Fibroblast of peridontal ligament (primary cell): ENCODE data around the gene ALG1L2.
"Not testable (repeated sequence)": the region's sequence is repeated elsewhere in the genome, so short reads cannot be mapped to it uniquely, and the experiment has no call there.

Experiments
- DNase-seq: peaks from one replicate; pipeline ENCODE4 v3.0.0-alpha.2; 2010; ENCODE audit errors: extremely low read depth

The ALG1L2 gene

GRCh38 chr3:130122891-130123775 is 41.5 kb downstream of the ALG1L2 start:
- DNase-seq = not testable (repeated sequence)

DNA sequence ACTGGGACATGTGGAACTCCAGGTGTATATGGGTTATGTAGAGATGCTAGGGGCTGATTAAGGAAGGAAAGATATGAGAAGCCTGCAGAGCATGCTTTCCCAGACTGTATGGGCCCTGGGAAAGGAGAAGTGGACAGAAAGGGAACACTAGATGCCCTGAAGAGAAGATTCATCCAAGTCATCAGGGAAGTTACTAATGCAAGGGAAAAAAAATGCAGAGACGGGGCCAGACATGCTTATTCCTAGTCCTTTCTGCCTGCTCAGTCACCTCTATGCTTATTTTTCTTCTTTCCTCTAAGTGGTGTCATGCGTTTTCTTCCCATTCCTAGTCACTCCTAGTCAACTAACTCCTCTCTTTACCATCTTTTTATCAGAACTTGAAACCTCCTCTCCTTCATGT is 43.8 kb downstream of the ALG1L2 start:
- DNase-seq = not testable (repeated sequence)

DNA sequence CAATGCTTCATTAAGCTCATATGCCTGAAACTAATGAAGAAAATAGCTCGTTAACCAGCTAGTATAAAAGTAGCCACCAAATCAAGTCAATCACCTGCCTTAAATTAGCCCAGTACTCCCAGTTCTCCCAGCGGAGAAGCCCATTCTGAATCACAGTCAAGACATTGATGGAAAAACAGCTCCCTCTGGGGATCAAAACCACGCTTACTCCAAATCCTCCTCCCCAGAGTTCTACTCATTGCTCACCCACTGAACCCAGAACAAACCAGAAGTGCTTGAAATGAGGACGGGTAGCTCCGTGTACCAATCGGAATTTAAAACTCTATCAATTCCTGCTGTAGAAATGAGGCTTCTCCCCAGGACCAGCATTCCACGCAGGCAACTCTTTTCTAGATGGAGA is 54.7 kb downstream of the ALG1L2 start:
- DNase-seq = not testable (repeated sequence)

GRCh38 chr3:130137685-130138084 is 56.1 kb downstream of the ALG1L2 start:
- DNase-seq = not testable (repeated sequence)

- DNase-seq = not testable (repeated sequence)
Observed at GRCh38 chr3:130138992-130139391, 57.4 kb downstream of the ALG1L2 start.

GRCh38 chr3:130140756-130141155 is 59.1 kb downstream of the ALG1L2 start:
- DNase-seq = not testable (repeated sequence)

- DNase-seq = not testable (repeated sequence)
Observed at GRCh38 chr3:130143648-130144327, 62.2 kb downstream of the ALG1L2 start.

DNA sequence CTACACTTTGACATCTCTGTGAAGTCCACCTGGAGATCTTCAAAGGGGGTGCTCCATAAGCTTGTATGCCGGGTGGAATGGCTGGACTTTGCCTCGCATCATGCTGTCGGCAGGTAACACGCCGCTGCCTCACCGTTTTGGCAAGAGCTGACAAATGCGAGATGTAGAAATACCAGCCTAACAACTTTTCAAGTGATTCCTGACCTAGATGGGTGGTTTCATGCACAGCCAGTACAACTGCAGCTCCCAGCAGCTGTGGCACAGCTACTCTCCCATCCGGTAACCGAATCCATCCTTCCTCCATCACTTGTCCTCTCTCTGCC is 62.7 kb downstream of the ALG1L2 start:
- DNase-seq = not testable (repeated sequence)

DNA sequence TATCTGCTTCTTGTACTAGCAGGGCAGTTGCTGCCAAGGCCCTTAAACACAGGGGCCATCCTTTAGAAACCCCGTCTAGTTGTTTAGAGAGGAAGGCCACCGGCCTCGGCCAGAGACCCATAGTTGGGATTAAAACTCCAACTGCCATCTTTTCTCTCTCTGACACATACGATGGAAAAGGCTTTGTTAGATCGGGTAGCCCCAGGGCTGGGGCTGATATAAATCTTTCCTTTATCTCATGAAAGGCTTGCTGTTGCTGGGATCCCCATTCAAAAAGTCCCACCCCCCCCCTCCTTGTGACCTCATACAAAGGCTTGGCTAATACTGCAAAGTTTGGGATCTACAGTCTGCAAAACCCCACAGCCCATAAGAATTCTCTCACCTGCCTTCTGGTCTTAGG is 63.8 kb downstream of the ALG1L2 start:
- DNase-seq = not testable (repeated sequence)

- DNase-seq = not testable (repeated sequence)
Observed at GRCh38 chr3:130146465-130146864, 64.8 kb downstream of the ALG1L2 start.
